Measurements from ENCODE around the gene LARP4B.

- no peak for TF ChIP-seq GATA2 (IDR thresholded peaks at IDR 0.05; ENCODE audit: low read depth, low read length)
- TF ChIP-seq GATA3 (IDR thresholded peaks at IDR 0.05; ENCODE audit: low read depth, low read length): no peak
Observed at GRCh38 chr10:927131-927530, 4.4 kb downstream of the LARP4B start.
